Prostate gland (tissue), 2 donors: ENCODE results near the gene CUL2. TPM values are rescaled to one million over a fixed set of nuclear protein-coding genes. Genes with fewer than 3 reads are reported as not detected.

Experiments
- DNase-seq: peaks from one replicate; pipeline ENCODE4 v3.0.0-alpha.2; 2019; ENCODE audit warnings: low spot score
- H3K27ac ChIP-seq, 2 donors: fragments of 200-600 bp; sonication (generic); 2 replicates each; pipeline ENCODE4 v1.5.1; 2017 to 2019
- H3K27me3 ChIP-seq: fragments of 200-600 bp; sonication (generic); replicated peaks from 2 replicates; pipeline ENCODE4 v1.5.1; 2019; ENCODE audit not compliant: insufficient read depth
- H3K36me3 ChIP-seq, 2 donors: fragments of 200-600 bp; sonication (generic); 1 replicate in 1 of 2; 2 replicates in 1 of 2; pipeline versions ENCODE4 v1.5.1 to v1.8.1; 2017 to 2019
- H3K4me1 ChIP-seq: fragments of 200-600 bp; sonication (generic); replicated peaks from 2 replicates; pipeline ENCODE4 v1.5.1; 2019
- H3K4me3 ChIP-seq, 2 donors: fragments of 200-600 bp; sonication (generic); 2 replicates each; pipeline ENCODE4 v1.5.1; 2017 to 2019
- H3K9me3 ChIP-seq: fragments of 200-600 bp; sonication (generic); 2 replicates; pipeline ENCODE4 v1.5.1; 2017
- CTCF ChIP-seq, 4 experiments: fragments of 200-600 bp in 2 of 4; fragments of 450-650 bp in 2 of 4; sonication (generic) in 2 of 4; IDR thresholded peaks; 1 replicate in 3 of 4; 2 replicates in 1 of 4; pipeline ENCODE4 v1.5.1; 2016 to 2019; ENCODE audit warnings: antibody characterized with exemption in 4 of 4, mild to moderate bottlenecking in 2 of 4, moderate library complexity in 2 of 4
- POLR2A ChIP-seq: fragments of 450-650 bp; IDR thresholded peaks from one replicate; pipeline ENCODE4 v1.6.1; 2016; ENCODE audit warnings: antibody characterized with exemption, mild to moderate bottlenecking
- POLR2AphosphoS5 ChIP-seq: sonication (generic); formaldehyde crosslinking; IDR thresholded peaks from one replicate; pipeline ENCODE4 v1.6.1; 2017; ENCODE audit warnings: antibody characterized with exemption
- WGBS: methylation state at CpG from one replicate; pipeline ENCODE4 v1.1.5; 2018; 5-methylcytosine and 5-hydroxymethylcytosine counted together
- intact Hi-C: fragments of 100-400 bp; cut with DNase I; formaldehyde crosslinking; loops from one replicate; pipeline ENCODE4 v1.14.2; 2022
- total RNA-seq, 2 donors: library from RNA; depleted of rRNA; stranded (reverse); fragments of >200 nt; gene quantifications; one replicate each; pipeline ENCODE4 v1.1.0, GENCODE V29; 2016

CUL2 gene
- total RNA-seq, 2 donors from 2014 or later, result 15.5 to 15.9 TPM

DNA sequence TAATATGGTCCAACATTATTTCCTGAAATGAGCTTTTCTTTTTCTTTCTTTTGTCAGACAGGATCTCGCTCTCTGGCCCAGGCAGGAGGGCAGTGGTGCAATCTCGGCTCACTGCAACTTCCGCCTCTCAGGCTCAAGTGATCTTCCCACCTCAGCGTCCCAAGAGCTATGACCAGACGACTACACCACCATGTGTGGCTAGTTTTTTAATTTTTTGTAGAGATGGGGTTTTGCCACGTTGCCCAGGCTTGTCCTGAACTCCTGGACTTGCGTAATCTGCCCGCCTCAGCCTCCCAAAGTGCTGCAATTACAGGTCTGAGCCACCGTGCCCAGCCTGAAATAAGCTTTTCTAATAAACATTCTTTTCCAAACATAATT is 48.6 kb downstream of the CUL2 start:
- Histone ChIP-seq H3K9me3 (no peaks in the 10 kb centered on the region), H3K27ac (no peak overlapping the region), H3K36me3 (no peaks in the 10 kb centered on the region), H3K27me3 (no peaks in the 10 kb centered on the region), H3K4me1 (no peaks in the 10 kb centered on the region), H3K4me3 (no peak overlapping the region)
- 79% methylated on average over 9 of the region's 9 CpGs for WGBS
- intact Hi-C loops, result no loop called here
- DNase-seq, result no peak
- TF ChIP-seq POLR2A (no peak), CTCF (IDR thresholded peaks at IDR 0.05) (no peak), POLR2AphosphoS5 (no peak)

DNA sequence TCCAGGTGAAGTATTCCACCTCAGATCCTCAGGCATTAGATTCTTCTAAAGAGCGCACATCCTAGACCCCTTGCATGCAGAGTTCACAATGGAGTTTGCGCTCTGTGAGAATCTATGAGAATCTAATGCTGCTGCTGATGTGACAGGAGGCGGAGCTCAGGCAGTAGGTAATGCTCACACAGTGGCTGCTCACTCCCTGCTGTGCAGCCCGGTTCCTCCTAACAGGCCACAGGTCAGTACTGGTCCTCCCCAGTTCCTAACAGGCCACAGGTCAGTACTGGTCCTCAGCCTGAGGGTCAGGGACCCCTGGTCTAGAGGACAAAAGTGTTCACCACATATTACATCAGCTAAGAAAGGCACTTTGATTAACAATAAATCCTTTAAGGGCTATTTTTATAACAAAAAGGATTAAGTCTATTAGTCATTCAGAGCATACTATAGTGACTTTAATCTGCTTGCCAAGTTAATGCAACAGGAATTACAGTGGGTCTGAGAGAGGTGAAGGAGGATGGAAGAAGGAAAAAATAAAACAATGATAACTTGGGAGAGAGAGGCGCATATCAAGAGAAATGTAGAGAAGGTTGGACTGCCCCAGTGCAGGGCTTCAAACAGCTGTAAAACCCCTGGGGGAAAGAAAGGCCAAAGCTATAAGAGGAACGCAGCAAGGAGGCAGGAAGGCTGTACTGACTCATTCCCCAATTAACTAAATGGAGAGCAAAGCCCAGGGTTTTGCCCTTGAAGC is 49.2 kb downstream of the CUL2 start:
- intact Hi-C loops, result no loop called here
- no peaks in the 10 kb centered on the region for H3K4me1 ChIP-seq
- no peak for TF ChIP-seq POLR2AphosphoS5
- no peak for TF ChIP-seq POLR2A
- no peak for TF ChIP-seq CTCF (IDR thresholded peaks at IDR 0.05)
- WGBS, result 83% methylated on average over 6 of the region's 6 CpGs
- H3K27me3 ChIP-seq, result no peaks in the 10 kb centered on the region
- H3K36me3 ChIP-seq, result no peaks in the 10 kb centered on the region
- no peaks in the 10 kb centered on the region for H3K9me3 ChIP-seq
- no peak overlapping the region for H3K27ac ChIP-seq
- DNase-seq, result no peak
- H3K4me3 ChIP-seq, result no peak overlapping the region

GRCh38 chr10:35037104-35037503 is 53.0 kb downstream of the CUL2 start:
- Histone ChIP-seq H3K4me3 (no peak overlapping the region), H3K9me3 (no peaks in the 10 kb centered on the region), H3K36me3 (no peaks in the 10 kb centered on the region), H3K4me1 (no peaks in the 10 kb centered on the region), H3K27me3 (no peaks in the 10 kb centered on the region), H3K27ac (no peak overlapping the region)
- TF ChIP-seq POLR2AphosphoS5 (no peak), POLR2A (no peak), CTCF (IDR thresholded peaks at IDR 0.05) (no peak)
- DNase-seq, result no peak
- intact Hi-C loops, result no loop called here
- 95% methylated on average over 4 of the region's 4 CpGs for WGBS

DNA sequence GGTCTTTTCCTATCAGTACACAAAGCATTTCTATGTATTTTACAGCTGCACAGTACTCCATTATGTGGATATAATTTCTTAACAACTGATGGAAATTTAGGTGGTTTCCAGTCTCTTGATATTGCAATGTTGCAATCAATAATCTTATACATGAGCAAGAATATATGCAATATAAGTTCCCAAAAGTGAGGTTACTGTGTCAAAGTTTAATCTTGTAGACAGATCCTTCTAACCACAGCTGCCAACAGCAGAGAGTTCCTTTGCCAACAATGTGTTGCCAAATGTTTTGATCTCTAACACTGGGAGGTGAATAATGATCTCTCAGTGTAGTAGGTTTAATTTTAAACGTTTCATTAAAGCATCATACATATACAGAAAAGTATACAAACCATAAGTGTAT is 54.5 kb downstream of the CUL2 start:
- Histone ChIP-seq H3K9me3 (no peaks in the 10 kb centered on the region), H3K4me1 (no peaks in the 10 kb centered on the region), H3K4me3 (no peak overlapping the region), H3K36me3 (no peaks in the 10 kb centered on the region), H3K27ac (no peak overlapping the region), H3K27me3 (no peaks in the 10 kb centered on the region)
- TF ChIP-seq POLR2AphosphoS5 (no peak), POLR2A (no peak), CTCF (IDR thresholded peaks at IDR 0.05) (no peak)
- 6% methylated on average over 1 of the region's 1 CpG for WGBS
- no peak for DNase-seq
- intact Hi-C loops, result no loop called here

DNA sequence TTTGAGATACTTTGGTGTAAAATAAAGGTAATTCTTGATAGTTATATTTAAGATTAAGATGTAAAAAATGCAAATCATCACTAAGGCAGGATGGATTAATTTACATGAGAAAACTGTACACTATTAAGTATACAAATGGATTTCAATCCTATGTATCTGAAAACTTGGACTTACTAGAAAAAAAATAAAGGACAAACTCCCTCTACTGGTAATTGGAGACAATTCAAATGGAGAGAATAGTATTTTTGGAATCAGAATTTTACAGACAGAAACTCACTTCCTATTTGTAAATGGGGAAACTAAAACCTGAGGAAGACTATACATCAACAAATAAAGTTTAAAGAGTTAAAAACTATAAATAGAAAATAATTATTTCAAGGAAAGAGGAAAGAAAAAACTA is 62.6 kb downstream of the CUL2 start:
- H3K4me1 ChIP-seq, result no peaks in the 10 kb centered on the region
- no peaks in the 10 kb centered on the region for H3K9me3 ChIP-seq
- H3K27me3 ChIP-seq, result no peaks in the 10 kb centered on the region
- H3K36me3 ChIP-seq, result no peaks in the 10 kb centered on the region
- DNase-seq, result no peak
- H3K27ac ChIP-seq, result no peak overlapping the region
- TF ChIP-seq CTCF (IDR thresholded peaks at IDR 0.05) (peak in 3 of 4 experiments; percentile 26 to 46 (median 31)), POLR2AphosphoS5 (no peak)
- H3K4me3 ChIP-seq, result no peak overlapping the region
- intact Hi-C loops, result loop anchor here (10.0 kb wide), 1 partner anchor 363 kb away; no protein-coding TSS in a partner anchor
